ENCODE results near the gene ITIH4. TPM values are rescaled to one million over a fixed set of nuclear protein-coding genes. Genes with fewer than 3 reads are reported as not detected.

ITIH4 gene
- total RNA-seq, result 2.6 and 4.8 TPM in 2 replicates

GRCh38 chr3:52830535-52831258, at the start of gene ITIH4:
Gene ITIH4 (minus strand): TSS chr3:52830672. CDS start chr3:52830642, 30 bp downstream.

GRCh38 chr3:52834871-52835501, 4.5 kb upstream of the ITIH4 start, which contains the start of gene MUSTN1:
Gene MUSTN1 (minus strand): TSS chr3:52835019. CDS start chr3:52834948, 71 bp downstream.

GRCh38 chr3:52794612-52795099, 35.8 kb downstream of the ITIH4 start, which contains the start of gene ITIH3:
Gene ITIH3 (plus strand): TSS chr3:52794796. CDS start chr3:52794804, 8 bp downstream.

GRCh38 chr3:52777127-52777958, 53.1 kb downstream of the ITIH4 start, which contains the start of gene ITIH1:
Gene ITIH1 (plus strand): TSS chr3:52777599. CDS start chr3:52777616, 17 bp downstream.

GRCh38 chr3:52770496-52771333, 59.8 kb downstream of the ITIH4 start, which contains the start of gene NEK4:
Gene NEK4 (minus strand): TSS chr3:52770940. CDS start chr3:52770746, 194 bp downstream.

Other genes with a start within 250 kb of the ITIH4 start
- 56.4 and 66.8 TPM in 2 replicates for gene PBRM1, start 144.8 kb downstream of the ITIH4 start, total RNA-seq
- gene GNL3, start 144.6 kb downstream of the ITIH4 start, total RNA-seq, result 100 and 106 TPM in 2 replicates
- gene GLT8D1, start 124.9 kb downstream of the ITIH4 start, total RNA-seq, result 120 and 126 TPM in 2 replicates
- gene SPCS1, start 124.6 kb downstream of the ITIH4 start, total RNA-seq, result 51.5 and 52.5 TPM in 2 replicates
- 34.1 and 38.2 TPM in 2 replicates for gene NEK4, start 59.7 kb downstream of the ITIH4 start, total RNA-seq
- 0.40 and 0.56 TPM in 2 replicates for gene ITIH1, start 53.1 kb downstream of the ITIH4 start, total RNA-seq
- 1.1 and 2.8 TPM in 2 replicates for gene ITIH3, start 35.9 kb downstream of the ITIH4 start, total RNA-seq
- not detected in 2 replicates for gene MUSTN1, start 4.3 kb upstream of the ITIH4 start, total RNA-seq
- 15.8 and 16.5 TPM in 2 replicates for gene STIMATE, start 66.9 kb upstream of the ITIH4 start, total RNA-seq
- gene SFMBT1, start 215.4 kb upstream of the ITIH4 start, total RNA-seq, result 4.2 and 7.1 TPM in 2 replicates

All from aortic smooth muscle cell (primary cell).